Measurements from ENCODE around the gene NKD2.
"Not testable (repeated sequence)": the region's sequence is repeated elsewhere in the genome, so short reads cannot be mapped to it uniquely, and the experiment has no call there.

NKD2 gene

DNA sequence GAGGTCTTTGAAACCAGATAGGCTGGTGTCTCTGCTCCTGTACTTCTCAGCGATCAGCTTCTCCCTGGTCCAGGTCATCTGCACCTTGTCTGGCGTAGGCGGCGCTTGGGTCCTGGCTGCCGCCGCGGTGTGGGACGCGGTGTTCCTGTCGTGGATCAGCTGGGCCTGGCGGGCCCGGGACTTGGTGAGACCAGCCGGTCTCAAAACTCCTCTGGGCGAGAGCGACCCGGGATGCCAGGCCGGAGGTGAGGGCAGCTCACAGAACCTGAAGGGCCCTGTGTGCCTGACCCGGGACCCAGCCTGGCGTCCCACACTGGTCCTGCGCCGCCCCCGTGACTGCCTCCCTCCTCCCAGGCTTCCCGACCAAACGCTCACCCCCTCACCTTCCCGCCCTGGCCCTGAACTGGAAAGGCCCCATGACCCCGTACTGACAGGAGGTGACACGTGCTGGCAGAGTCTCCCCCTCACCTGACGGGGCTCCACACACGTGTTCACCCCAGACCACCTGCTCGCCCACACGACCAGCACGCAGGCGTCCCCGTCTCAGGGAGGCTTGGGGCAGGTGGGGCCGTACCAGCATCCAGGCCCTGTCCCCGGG is 49.0 kb downstream of the NKD2 start:
- Histone ChIP-seq H3K4me1 (no peaks in the 10 kb centered on the region), H3K9me3 (no peaks in the 10 kb centered on the region), H3K36me3 (no peaks in the 10 kb centered on the region), H3K4me3 (ENCODE audit: low read depth, low read length) (no peak overlapping the region), H3K27me3 (no peaks in the 10 kb centered on the region)
- DNase-seq = no peak
- TF ChIP-seq, protein P1, sequence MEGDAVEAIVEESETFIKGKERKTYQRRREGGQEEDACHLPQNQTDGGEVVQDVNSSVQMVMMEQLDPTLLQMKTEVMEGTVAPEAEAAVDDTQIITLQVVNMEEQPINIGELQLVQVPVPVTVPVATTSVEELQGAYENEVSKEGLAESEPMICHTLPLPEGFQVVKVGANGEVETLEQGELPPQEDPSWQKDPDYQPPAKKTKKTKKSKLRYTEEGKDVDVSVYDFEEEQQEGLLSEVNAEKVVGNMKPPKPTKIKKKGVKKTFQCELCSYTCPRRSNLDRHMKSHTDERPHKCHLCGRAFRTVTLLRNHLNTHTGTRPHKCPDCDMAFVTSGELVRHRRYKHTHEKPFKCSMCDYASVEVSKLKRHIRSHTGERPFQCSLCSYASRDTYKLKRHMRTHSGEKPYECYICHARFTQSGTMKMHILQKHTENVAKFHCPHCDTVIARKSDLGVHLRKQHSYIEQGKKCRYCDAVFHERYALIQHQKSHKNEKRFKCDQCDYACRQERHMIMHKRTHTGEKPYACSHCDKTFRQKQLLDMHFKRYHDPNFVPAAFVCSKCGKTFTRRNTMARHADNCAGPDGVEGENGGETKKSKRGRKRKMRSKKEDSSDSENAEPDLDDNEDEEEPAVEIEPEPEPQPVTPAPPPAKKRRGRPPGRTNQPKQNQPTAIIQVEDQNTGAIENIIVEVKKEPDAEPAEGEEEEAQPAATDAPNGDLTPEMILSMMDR (IDR thresholded peaks at IDR 0.05; ENCODE audit: low read depth, low read length) = no peak

DNA sequence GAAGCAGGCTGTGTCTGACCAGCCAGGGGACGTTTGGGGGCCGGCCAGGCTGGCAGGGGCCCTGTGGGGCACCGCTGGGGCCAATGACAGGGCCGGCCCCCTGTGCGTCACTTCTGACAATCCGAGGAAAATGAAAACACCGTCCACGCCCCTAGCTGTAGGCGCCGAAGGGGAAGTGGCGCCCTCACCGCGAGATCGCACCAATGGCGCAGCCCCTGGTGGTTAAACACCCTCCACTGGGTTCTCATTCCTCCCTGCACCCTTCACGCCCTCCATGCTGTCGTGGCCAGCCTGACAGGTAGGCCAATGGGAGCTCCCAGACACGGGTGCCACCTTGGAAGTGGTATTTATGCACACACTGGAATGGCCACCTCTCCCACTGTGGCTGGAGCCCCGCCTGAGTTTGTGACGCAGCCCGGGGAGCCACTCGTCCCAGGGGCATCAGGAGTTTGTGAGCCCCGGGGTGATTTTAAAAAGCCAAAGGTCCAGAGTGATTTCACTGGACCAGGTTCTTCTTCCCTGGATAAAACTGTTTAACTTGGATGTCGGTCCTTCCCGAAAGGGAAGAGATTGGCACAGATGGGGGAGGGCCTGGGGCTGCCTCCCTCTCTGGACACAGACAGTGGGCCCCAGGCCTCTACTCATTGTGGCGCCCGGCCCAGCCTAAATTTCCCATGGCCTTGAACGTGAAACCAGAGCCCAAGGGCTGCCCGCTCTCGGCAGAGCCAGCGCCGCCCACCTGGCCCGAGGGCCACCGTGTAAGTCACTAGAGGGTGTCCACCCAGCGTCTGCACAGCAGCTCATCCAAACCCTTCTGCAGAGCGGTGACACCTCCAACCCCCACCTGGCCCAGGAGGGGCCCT is 49.7 kb downstream of the NKD2 start:
- DNase-seq = no peak
- Histone ChIP-seq H3K36me3 (no peaks in the 10 kb centered on the region), H3K27me3 (no peaks in the 10 kb centered on the region), H3K4me3 (ENCODE audit: low read depth, low read length) (no peak overlapping the region), H3K4me1 (no peaks in the 10 kb centered on the region), H3K9me3 (no peaks in the 10 kb centered on the region)
- TF ChIP-seq, protein P1 (IDR thresholded peaks at IDR 0.05; ENCODE audit: low read depth, low read length) = no peak

DNA sequence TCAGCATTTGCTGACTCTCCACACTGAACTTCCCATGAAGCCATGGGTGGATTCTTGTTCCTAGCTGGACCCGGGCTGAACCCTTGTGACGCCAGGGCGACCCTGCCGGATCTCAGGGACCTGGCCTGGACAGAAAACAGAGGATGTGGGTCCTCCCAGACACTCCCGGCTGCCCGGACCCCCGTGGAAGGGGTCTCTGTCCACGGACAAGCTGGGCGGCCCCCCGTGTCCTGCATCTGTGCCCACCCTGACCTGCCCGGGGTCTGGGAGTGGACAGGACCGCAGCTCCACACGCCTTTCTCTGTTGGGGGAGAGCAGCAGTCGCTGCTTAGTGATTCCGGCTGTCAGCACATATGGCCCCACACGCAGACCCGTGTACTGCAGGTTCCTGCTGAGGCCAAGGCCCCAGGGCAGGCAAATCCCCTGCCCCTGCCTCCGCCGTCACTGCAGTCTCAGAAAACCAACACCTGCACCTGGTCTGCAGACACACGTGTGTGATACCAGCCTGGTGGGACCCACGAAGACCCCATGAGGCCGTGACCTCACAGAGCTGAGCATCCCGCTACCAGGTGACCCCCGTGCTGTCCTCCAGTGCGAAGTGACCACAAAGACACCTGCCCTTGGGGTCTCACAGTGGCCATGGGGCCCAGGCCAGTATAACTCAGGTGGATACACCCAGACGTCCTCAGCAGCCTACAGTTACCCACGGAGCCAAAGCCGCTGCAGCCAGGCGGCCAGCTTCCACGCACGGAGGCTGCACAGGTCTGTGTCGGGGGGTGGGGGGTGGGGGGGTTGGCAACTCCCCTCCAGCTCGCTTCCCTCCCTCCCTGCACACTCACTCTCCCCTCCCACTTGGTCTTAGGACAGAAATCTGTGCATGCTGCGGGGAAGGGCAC is 50.6 kb downstream of the NKD2 start:
- TF ChIP-seq, protein P1 (IDR thresholded peaks at IDR 0.05; ENCODE audit: low read depth, low read length) = no peak
- H3K4me3 ChIP-seq (ENCODE audit: low read depth, low read length) = no peak overlapping the region
- H3K4me1 ChIP-seq = no peaks in the 10 kb centered on the region
- no peaks in the 10 kb centered on the region for H3K9me3 ChIP-seq
- no peaks in the 10 kb centered on the region for H3K36me3 ChIP-seq
- H3K27me3 ChIP-seq = no peaks in the 10 kb centered on the region
- DNase-seq = no peak

DNA sequence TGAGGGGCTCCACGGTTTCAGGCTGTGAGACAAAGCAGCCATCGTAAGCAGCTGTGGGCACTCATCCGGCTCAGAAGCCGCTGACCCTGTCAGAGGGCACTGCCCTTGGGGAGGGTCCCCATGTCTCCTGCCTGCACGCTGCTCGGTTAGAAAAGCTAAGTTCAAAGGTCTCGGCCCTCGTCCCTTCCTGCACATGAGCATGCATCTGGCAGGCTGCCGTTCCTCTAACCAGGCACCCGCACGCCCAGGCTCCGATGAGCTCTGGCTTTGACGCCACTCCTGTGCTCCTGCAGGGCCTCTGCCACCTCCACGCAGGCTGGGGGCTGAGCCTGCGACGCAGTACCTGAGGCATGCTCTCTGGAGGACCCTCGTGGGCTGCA is 51.3 kb downstream of the NKD2 start:
- no peak for DNase-seq
- Histone ChIP-seq H3K27me3 (no peaks in the 10 kb centered on the region), H3K9me3 (no peaks in the 10 kb centered on the region), H3K4me1 (no peaks in the 10 kb centered on the region), H3K4me3 (ENCODE audit: low read depth, low read length) (no peak overlapping the region), H3K36me3 (no peaks in the 10 kb centered on the region)
- TF ChIP-seq, protein P1 (IDR thresholded peaks at IDR 0.05; ENCODE audit: low read depth, low read length) = no peak

DNA sequence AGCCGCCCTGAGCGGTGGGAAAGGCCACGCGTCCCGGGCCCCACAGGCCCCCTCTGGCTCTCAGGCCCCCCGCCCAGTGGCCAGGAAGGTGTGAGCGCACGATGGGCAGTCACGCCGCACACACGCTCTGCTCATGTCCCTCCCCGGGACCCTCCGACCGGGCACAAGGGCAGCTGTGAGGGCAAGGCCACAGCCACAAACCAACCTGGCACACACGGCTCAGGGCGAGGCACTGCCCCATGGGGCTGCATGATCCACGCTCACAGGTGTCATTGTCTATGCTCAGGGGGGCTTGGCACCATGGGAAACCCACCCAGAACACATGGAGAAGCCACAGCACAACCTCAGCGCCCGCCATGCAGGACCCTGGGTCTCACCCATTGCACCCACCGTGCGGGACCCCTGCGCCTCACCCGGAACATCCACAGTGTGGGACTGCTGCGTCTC is 52.0 kb downstream of the NKD2 start:
- Histone ChIP-seq H3K36me3 (no peaks in the 10 kb centered on the region), H3K4me3 (ENCODE audit: low read depth, low read length) (no peak overlapping the region), H3K27me3 (no peaks in the 10 kb centered on the region), H3K4me1 (no peaks in the 10 kb centered on the region), H3K9me3 (no peaks in the 10 kb centered on the region)
- TF ChIP-seq, protein P1 (IDR thresholded peaks at IDR 0.05; ENCODE audit: low read depth, low read length) = no peak
- no peak for DNase-seq

DNA sequence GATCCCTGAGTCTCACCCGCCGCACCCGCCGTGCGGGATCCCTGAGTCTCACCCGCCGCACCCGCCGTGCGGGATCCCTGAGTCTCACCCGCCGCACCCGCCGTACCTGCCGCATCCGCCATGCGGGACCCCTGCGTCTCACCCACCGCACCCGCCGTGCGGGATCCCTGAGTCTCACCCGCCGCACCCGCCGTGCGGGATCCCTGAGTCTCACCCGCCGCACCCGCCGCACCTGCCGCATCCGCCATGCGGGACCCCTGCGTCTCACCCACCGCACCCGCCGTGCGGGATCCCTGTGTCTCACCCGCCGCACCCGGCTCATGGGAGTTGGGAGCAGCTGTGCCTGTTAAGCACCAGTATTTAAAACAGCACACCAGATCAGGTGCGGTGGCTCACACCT is 52.7 kb downstream of the NKD2 start:
- not testable (repeated sequence) for H3K9me3 ChIP-seq; DNase-seq; H3K27me3 ChIP-seq; H3K36me3 ChIP-seq; H3K4me3 ChIP-seq (ENCODE audit: low read depth, low read length); H3K4me1 ChIP-seq

Data from BE2C (cell line).